HG02943 (cell line): ENCODE results near the gene RGS10.
"Not testable (repeated sequence)": the region's sequence is repeated elsewhere in the genome, so short reads cannot be mapped to it uniquely, and the experiment has no call there.

ENCODE experiments used
- ATAC-seq: cut with Tn5 transposase; IDR thresholded peaks from one replicate; pipeline ENCODE4 v1.9.1; 2021; ENCODE audit warnings: mild to moderate bottlenecking, low read depth, moderate library complexity; ENCODE audit not compliant: unreplicated experiment

The RGS10 gene, protein sequence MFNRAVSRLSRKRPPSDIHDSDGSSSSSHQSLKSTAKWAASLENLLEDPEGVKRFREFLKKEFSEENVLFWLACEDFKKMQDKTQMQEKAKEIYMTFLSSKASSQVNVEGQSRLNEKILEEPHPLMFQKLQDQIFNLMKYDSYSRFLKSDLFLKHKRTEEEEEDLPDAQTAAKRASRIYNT

DNA sequence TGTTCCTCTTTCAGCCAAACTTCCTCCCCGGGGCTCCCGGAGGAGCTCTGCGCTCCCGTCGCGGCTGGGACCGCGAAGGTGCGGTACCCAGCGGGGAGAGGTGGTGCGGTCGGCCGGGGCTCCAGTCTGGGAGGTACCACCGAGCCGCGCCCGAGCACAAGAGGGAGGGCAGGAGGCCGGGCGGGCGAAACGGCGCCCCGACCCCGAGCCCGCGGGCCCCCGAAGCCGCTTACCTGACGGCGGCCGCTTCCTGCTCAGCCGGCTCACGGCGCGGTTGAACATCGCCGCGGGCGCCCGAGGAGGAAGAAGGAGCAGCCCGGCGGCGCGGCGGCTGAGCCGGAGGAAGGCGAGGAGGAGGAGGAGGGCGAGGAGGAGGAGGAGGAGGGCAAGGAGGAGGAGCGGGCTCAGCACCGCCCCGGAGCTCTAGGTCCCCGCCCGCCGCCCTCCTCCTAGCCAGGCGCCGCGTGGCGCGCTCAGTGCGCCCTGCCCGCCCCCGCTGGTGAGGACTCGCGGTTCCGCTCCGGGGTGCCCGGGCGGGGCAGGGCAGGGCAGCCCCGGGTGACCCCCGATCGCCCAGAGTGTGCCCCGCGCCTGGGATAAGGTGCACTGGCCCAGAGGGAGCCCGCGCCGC lies at the start of gene RGS10:
Gene RGS10 (minus strand): TSS at position 363 of the 631 bp plus-strand sequence. CDS start 81 bp downstream, at position 282.
- peak; percentile 61 for ATAC-seq

DNA sequence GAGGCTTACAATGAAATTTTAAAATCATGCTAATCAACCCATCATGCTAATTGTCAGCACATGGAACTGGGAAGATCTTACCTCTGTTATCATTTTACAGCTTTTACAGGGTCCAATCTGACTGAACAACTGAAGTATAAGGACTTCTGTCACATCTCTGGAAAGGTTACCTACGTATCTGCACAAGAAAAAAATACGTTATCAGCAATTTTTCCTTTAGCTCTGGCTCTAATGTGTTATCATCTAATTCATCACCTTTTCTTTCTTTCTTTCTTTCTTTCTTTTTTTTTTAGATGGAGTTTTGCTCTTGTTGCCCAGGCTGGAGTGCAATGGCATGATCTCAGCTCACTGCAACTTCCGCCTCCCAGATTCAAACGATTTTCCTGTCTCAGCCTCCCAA lies 45.6 kb upstream of the RGS10 start:
- no peak for ATAC-seq

GRCh38 chr10:119578355-119578754 lies 35.8 kb upstream of the RGS10 start:
- ATAC-seq = no peak

- ATAC-seq = no peak
Observed at GRCh38 chr10:119575991-119576390, 33.5 kb upstream of the RGS10 start.

- ATAC-seq = no peak
Observed at GRCh38 chr10:119575506-119575905, 33.0 kb upstream of the RGS10 start.

GRCh38 chr10:119567978-119568377 lies 25.5 kb upstream of the RGS10 start:
- ATAC-seq = no peak

DNA sequence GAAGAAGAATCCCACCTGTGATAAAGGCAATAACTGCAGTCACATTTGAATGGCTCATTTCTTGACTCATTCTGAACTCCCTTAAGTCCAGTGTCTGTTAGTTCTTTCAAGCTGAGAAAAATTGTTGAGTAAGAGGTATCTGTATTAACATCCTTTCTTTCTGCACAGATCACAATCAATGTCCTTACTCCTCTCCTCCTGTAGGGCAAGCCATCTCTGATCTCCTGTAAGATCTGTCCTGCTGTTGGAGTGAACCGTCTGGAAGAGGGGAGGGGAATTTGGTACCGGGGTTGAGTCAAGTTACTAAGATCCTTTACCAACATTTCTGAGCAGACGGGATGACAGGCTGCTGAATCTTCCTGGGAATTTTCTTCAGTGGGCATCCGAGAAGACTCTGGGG lies 19.6 kb upstream of the RGS10 start:
- no peak for ATAC-seq

DNA sequence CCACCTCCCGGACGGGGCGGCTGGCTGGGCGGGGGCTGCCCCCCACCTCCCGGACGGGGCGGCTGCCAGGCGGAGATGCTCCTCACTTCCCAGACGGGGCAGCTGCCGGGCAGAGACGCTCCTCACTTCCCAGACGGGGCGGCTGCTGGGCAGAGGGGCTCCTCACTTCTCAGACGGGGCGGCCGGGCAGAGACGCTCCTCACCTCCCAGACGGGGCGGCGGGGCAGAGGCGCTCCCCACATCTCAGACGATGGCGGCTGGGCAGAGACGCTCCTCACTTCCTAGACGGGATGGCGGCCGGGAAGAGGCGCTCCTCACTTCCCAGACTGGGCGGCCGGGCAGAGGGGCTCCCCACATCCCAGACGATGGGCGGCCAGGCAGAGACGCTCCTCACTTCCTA lies 17.0 kb upstream of the RGS10 start:
- not testable (repeated sequence) for ATAC-seq

DNA sequence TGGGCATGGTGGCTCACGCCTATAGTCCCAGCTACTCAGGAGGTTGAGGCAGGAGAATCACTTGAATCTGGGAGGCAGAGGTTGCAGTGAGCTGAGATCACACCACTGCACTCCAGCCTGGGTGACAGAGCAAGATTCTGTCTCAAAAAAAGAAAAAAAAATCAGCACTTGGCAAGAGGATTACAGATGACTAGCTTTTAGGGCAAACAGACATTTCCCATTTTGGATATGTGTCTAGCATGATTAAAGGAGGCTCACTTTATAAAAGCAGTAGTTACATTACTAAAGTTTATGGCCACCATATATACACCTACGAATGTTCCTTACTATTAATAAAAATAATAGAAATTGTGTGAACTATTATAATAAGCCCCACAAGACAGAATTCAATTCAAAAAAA lies 13.6 kb upstream of the RGS10 start:
- not testable (repeated sequence) for ATAC-seq

GRCh38 chr10:119555178-119555784 lies 12.8 kb upstream of the RGS10 start:
- ATAC-seq = no peak

GRCh38 chr10:119550827-119551226 lies 8.3 kb upstream of the RGS10 start:
- no peak for ATAC-seq

GRCh38 chr10:119549247-119549999 lies 6.9 kb upstream of the RGS10 start:
- no peak for ATAC-seq

DNA sequence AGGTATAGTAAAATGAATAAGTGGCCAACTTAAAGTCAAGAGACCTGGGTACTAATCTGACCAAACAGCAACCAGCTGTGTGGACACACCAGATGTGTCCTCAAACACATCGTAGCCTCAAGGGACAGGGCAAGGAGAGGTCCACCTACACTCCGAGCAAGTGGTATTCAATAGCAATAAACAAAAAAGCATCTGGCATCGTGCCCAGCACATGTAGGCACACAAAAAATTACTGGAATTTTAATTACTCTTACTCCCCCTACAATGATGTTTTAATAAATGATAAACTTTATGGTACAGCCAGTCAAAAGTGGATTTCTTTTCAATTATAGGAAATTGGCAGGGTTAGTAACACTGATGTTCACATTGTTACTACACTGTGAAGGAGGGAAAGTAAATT lies 3.5 kb upstream of the RGS10 start:
- no peak for ATAC-seq

GRCh38 chr10:119545310-119545709 lies 2.8 kb upstream of the RGS10 start:
- no peak for ATAC-seq

GRCh38 chr10:119543814-119544642 lies 1.5 kb upstream of the RGS10 start:
- no peak for ATAC-seq

GRCh38 chr10:119542988-119543813 lies 682 bp upstream of the RGS10 start:
- peak; percentile 37 for ATAC-seq

DNA sequence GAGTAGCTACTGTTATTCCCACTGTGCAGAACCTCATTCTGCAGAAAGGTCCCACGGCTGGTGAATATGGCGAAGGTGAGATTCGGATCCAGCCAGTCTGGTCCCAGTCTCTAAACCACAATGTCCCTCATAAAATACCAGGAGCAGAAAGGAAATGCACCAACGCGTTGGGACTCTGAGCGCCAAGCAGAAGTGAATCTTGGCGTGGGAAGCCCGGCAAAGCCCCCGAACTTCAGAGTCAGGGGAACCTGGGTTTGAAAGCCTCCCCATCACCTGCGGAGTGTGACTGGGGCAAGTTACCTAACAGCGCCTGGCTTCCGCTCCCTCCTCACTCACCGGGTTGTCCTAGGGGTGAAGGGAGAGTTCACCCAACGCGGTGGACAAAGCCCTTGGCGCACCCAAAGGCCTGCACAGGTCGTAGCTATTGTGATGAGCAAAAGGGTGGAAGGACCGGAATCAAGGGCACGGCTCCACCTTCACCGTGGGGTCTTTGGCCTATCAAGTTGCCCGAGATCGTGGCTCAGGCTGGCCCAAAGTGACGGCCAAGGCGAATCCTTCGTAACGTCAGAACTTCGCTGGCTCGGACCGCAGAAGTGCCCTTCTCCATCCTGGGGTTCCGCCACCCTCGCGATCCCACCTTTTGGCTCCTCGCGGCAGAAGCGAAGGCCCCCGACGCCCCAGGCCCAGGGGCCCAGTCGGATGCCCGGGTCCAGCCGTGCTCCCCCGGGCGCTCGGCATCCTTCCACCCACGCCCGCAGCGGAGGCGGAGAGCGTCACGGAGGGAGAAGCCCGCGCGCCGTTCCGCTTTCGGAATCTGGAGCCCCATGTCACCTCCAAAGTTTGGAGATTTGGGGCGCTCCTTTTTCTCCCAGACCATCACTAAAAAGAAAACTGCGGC lies 811 bp downstream of the RGS10 start:
- peak; percentile 2 for ATAC-seq

- no peak for ATAC-seq
Observed at GRCh38 chr10:119541046-119541445, 1.5 kb downstream of the RGS10 start.

DNA sequence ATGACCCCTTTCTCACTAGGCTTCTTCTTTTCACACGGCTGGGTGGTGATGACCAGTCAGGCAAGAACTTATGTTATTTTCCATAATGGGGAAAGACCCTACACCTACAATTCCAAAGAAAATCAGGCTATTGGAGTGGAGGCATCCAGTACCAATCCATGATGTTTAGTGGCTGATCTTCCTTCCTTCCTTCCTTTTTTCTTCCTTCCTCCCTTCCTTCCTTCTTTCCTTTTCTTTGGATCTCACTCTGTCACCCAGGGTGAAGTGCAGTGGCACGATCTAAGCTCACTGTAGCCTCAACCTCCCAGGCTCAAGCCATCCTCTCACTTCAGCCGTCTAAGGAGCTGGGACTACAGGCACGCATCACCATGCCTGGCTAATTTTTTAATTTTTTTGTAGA lies 2.5 kb downstream of the RGS10 start:
- ATAC-seq = no peak
